ENCODE results near the gene MGAT4B. TPM values are rescaled to one million over a fixed set of nuclear protein-coding genes. Genes with fewer than 3 reads are reported as not detected.
A peak's percentile ranks its signal among the peaks of the same experiment; 100 is the strongest.

The MGAT4B gene
- total RNA-seq, 1 experiment from 2014 or later = 99.4 TPM

- no peak for DNase-seq (ENCODE audit: low read depth)
Measured at GRCh38 chr5:179825655-179826182, 19.1 kb upstream of the MGAT4B start.

GRCh38 chr5:179824745-179825112 lies 18.1 kb upstream of the MGAT4B start:
- no peak for DNase-seq (ENCODE audit: low read depth)

- no peak for DNase-seq (ENCODE audit: low read depth)
Measured at GRCh38 chr5:179823937-179824744, 17.5 kb upstream of the MGAT4B start.

GRCh38 chr5:179822444-179822990 lies 15.9 kb upstream of the MGAT4B start:
- no peak for DNase-seq (ENCODE audit: low read depth)

GRCh38 chr5:179822059-179822432 lies 15.4 kb upstream of the MGAT4B start:
- DNase-seq (ENCODE audit: low read depth) = no peak

- peak; percentile 91 for DNase-seq (ENCODE audit: low read depth)
Measured at GRCh38 chr5:179821298-179822058, 14.8 kb upstream of the MGAT4B start.

GRCh38 chr5:179820483-179821297 lies 14.0 kb upstream of the MGAT4B start, which contains the start of gene SQSTM1:
TSS of gene SQSTM1 (plus strand) at chr5:179820905. CDS start at chr5:179820937, 32 bp downstream.
- peak; percentile 69 for DNase-seq (ENCODE audit: low read depth)

GRCh38 chr5:179820127-179820482 lies 13.4 kb upstream of the MGAT4B start:
- no peak for DNase-seq (ENCODE audit: low read depth)

- DNase-seq (ENCODE audit: low read depth) = peak; percentile 82
Measured at GRCh38 chr5:179819296-179820126, 12.8 kb upstream of the MGAT4B start.

- DNase-seq (ENCODE audit: low read depth) = peak; percentile 90
Measured at GRCh38 chr5:179818746-179819295, 12.2 kb upstream of the MGAT4B start.

GRCh38 chr5:179817890-179818745 lies 11.5 kb upstream of the MGAT4B start:
- DNase-seq (ENCODE audit: low read depth) = no peak

- no peak for DNase-seq (ENCODE audit: low read depth)
Measured at GRCh38 chr5:179817470-179817840, 10.8 kb upstream of the MGAT4B start.

- DNase-seq (ENCODE audit: low read depth) = no peak
Measured at GRCh38 chr5:179816796-179817469, 10.3 kb upstream of the MGAT4B start.

- no peak for DNase-seq (ENCODE audit: low read depth)
Measured at GRCh38 chr5:179816401-179816795, 9.7 kb upstream of the MGAT4B start.

- no peak for DNase-seq (ENCODE audit: low read depth)
Measured at GRCh38 chr5:179815491-179816249, 9.0 kb upstream of the MGAT4B start.

- no peak for DNase-seq (ENCODE audit: low read depth)
Measured at GRCh38 chr5:179814090-179814489, 7.4 kb upstream of the MGAT4B start.

GRCh38 chr5:179812997-179813607 lies 6.4 kb upstream of the MGAT4B start:
- no peak for DNase-seq (ENCODE audit: low read depth)

Measured in RPMI7951 (cell line).